Rectal smooth muscle tissue (tissue), 1 donor: ENCODE measurements around the gene DOCK6.
A peak's percentile ranks its signal among the peaks of the same experiment; 100 is the strongest.
"Not testable (repeated sequence)": the region's sequence is repeated elsewhere in the genome, so short reads cannot be mapped to it uniquely, and the experiment has no call there.

Experiments
- H3K27ac ChIP-seq: one replicate; pipeline ENCODE4 v1.7.0; 2013; ENCODE audit warnings: low read depth, low read length, inconsistent platforms
- H3K27me3 ChIP-seq: one replicate; pipeline ENCODE4 v1.7.0; 2013; ENCODE audit warnings: low read length; ENCODE audit not compliant: control insufficient read depth, insufficient read depth
- H3K36me3 ChIP-seq: one replicate; pipeline ENCODE4 v1.7.0; 2013; ENCODE audit warnings: low read length; ENCODE audit not compliant: control insufficient read depth, insufficient read depth
- H3K4me1 ChIP-seq: one replicate; pipeline ENCODE4 v1.7.0; 2013; ENCODE audit warnings: low read length; ENCODE audit not compliant: control insufficient read depth, insufficient read depth
- H3K4me3 ChIP-seq: one replicate; pipeline ENCODE4 v1.7.0; 2013; ENCODE audit warnings: low read length
- H3K9ac ChIP-seq: one replicate; pipeline ENCODE4 v1.7.0; 2013; ENCODE audit warnings: low read length

DOCK6 gene

DNA sequence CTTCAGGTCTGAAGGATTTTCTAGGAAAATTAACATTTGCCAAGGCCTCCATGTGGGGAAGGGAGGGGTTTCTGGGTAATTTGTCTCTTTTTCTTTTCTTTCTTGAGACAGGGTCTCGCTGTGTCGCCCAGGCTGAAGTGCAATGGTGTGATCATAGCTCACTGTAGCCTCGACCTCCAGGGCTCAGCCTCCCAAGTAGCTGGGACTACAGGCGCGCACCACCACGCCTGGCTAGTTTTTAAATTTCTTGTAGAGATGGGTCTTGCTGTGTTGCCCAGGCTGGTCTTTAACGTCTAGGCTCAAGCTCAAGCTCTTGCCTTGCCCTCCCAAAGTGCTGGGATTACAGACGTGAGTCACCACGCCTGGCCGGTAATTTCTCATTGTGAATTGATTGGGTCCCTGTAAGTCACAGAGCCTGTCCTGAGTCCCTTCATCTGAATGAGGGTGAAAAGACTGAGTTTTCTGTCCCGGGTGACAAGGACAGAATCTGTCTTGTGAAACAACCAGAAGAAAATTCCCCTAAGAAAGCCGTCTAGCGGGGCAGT is 96.8 kb downstream of the DOCK6 start:
- peaks cover 28% of the 10 kb centered on the region for H3K4me1 ChIP-seq
- H3K4me3 ChIP-seq = no peak overlapping the region
- H3K27me3 ChIP-seq = no peaks in the 10 kb centered on the region
- no peak overlapping the region for H3K9ac ChIP-seq
- H3K36me3 ChIP-seq = peaks cover 21% of the 10 kb centered on the region
- H3K27ac ChIP-seq = peak overlapping the region; percentile 78

DNA sequence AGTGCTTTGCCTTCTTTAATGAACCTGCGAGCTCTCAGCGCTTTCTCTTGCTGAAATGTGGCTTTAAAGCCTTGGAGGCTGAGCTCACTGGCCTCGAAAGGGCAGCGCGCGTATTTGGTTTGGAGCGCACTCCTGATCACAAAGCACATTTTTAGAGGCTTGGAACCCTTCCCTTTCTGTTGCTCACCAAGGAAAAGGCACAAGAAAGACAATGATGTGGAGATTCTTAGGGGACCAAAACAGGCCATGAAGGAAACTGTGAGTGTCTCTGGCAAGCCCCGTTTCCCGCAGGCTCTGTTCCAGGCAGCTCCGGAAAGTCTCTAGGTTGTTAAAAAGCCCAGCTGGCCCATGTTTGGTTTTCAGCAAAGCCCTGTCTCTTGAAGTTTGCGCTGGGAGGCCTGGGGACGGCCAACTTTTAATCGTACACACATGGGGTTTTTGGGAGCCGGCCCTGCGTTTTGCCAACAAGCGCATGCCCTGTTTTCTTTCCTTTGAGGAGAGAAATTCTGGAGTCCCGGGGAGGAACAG is 97.4 kb downstream of the DOCK6 start:
- peaks cover 21% of the 10 kb centered on the region for H3K36me3 ChIP-seq
- H3K9ac ChIP-seq = no peak overlapping the region
- H3K27me3 ChIP-seq = no peaks in the 10 kb centered on the region
- peaks cover 28% of the 10 kb centered on the region for H3K4me1 ChIP-seq
- peak overlapping the region; percentile 78 for H3K27ac ChIP-seq
- H3K4me3 ChIP-seq = no peak overlapping the region

DNA sequence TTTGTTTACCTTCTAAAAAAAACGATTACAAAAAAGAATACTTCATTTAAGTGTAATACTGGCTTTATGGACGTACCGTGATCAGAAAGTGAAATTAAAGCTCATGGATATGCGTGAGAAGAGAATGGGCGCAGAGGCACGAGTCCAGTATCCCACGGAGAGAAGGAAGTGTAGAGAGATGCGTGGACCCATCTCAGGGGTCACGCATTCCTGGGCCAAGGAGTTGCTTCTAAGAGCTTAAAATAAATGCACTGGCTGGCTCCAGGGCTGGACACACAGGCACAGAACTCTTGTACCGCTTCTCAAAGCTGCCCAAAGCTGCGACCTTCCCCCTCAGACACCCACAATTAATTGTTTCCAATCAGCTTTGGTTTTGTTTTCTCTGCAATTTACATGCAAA is 98.0 kb downstream of the DOCK6 start:
- H3K27ac ChIP-seq = peak overlapping the region; percentile 78
- H3K27me3 ChIP-seq = no peaks in the 10 kb centered on the region
- no peak overlapping the region for H3K9ac ChIP-seq
- no peak overlapping the region for H3K4me3 ChIP-seq
- H3K4me1 ChIP-seq = peaks cover 28% of the 10 kb centered on the region
- peaks cover 17% of the 10 kb centered on the region for H3K36me3 ChIP-seq

DNA sequence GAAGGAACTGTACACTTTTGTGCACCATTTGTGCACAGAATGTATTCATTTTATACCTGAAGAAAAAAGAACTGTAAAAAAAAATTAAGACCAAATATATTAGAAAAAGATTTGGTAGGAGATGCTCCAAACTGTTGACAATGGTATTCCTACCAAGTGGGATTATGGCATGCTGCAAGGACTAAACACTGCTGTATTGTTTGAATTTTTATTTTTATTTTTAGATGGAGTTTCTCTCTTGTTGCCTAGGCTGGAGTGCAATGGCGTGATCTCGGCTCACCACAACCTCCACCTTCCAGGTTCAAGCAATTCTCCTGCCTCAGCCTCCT is 101.9 kb downstream of the DOCK6 start:
- Histone ChIP-seq H3K27ac (peak overlapping the region; percentile 59), H3K4me1 (peaks cover 24% of the 10 kb centered on the region)
- not testable (repeated sequence) for H3K9ac ChIP-seq

DNA sequence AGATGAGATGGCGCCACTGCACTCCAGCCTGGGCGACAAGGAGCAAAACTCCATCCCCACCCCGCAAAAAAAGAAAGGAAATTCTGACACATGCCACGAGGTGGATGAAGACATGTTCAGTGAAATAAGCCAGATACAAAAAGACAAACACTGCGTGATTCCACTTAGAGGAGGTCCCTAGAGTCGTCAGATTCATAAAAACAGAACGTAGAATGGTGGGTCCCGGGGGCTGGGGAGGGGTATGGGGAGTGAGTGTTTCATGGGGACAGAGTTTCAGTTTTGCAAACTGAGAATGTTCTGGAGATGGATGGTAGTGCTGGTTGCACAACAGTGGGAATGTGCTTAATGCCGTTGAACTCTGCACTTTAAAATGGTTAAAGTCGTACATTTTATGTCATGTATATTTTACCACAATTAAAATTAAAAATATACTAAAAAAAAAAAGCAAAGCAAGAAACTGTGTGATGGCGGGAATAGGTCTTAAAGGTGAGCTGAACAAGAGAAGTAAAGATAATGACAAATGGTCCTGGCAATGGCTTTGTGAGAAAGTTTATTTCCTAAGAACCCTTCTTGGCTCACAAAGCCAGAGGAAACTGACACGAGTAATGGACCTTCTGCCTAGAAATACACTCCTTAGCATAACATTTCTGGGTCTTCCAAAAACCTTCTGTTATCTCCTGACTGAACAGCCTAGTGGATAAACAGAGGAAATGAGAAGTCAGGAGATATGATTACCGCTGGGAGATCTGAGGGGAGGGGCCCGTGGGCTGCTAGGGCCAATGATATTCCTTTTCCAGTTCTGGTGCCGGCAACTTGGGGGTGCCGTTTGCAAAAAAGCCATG is 102.5 kb downstream of the DOCK6 start:
- no peak overlapping the region for H3K4me3 ChIP-seq
- peak overlapping the region; percentile 59 for H3K27ac ChIP-seq
- H3K27me3 ChIP-seq = no peaks in the 10 kb centered on the region
- peaks cover 21% of the 10 kb centered on the region for H3K4me1 ChIP-seq
- H3K36me3 ChIP-seq = no peaks in the 10 kb centered on the region
- H3K9ac ChIP-seq = no peak overlapping the region

More for the DNA sequence above, 101.9 kb downstream of the DOCK6 start:
- H3K36me3 ChIP-seq, H3K27me3 ChIP-seq, H3K4me3 ChIP-seq: not testable (repeated sequence)

DNA sequence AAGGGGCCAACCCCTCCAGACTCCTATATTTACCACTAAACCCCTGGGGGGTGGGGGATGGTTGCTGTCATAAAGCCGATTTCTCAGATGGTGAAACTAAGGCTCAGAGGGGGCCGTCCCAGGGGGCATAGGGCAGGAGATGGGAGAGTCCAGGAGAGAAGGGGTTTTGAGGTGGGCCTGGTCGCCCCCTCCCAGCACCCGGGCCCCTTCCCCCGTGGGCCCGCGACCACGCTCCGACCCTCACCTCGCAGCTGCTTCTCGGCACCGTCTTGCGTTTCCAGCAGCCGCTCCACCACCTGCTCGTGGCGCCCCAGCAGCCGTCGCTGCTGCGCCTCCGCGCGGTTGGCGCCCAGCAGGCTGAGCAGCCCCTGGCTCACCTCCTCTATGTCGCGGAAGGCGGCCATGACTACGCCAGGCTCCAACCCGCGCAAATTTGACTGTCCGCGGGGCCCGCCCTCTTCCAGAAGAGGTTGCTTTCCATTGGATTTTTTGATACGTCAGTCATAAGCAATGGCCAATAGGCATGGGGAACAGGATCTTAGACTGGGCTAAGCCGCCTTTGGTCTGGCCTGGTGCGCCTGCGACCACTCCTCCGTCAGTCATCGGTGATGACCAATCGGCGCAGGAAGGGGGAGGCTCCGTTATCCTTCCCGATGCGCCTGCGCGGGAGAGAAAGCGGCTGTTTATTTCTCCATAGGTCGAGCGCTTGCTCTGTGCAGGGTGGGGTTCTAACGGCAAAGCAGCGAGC is 106.8 kb downstream of the DOCK6 start, which contains the start of gene SPC24:
SPC24 (minus strand) TSS at position 410 of the 748 bp plus-strand sequence; CDS start at position 404, 6 bp downstream.
- Histone ChIP-seq H3K36me3 (no peaks in the 10 kb centered on the region), H3K9ac (no peak within 1 kb of the TSS), H3K4me3 (peak within 1 kb of the TSS; percentile 79), H3K27ac (peak within 1 kb of the TSS; percentile 87), H3K4me1 (peaks cover 18% of the 10 kb centered on the region), H3K27me3 (no peaks in the 10 kb centered on the region)

DNA sequence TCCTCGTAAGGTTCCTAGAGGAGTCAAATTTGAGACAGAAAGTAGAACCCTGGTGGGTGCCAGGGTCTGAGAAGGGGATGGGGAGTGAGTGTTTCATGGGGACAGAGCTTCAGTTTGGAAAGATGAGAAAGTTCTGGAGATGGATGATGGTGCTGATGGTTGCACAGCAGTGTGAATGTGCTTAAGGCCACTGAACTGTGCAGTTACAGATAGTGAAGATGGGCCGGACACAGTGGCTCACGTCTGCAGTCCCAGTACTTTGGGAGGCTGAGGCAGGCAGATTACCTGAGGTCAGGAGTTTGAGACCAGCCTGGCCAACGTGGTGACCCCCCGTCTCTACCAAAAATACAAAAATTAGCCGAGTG is 107.7 kb downstream of the DOCK6 start:
- Histone ChIP-seq H3K9ac (no peak overlapping the region), H3K27me3 (no peaks in the 10 kb centered on the region), H3K27ac (no peak overlapping the region), H3K4me1 (peaks cover 18% of the 10 kb centered on the region), H3K36me3 (no peaks in the 10 kb centered on the region), H3K4me3 (no peak overlapping the region)

DNA sequence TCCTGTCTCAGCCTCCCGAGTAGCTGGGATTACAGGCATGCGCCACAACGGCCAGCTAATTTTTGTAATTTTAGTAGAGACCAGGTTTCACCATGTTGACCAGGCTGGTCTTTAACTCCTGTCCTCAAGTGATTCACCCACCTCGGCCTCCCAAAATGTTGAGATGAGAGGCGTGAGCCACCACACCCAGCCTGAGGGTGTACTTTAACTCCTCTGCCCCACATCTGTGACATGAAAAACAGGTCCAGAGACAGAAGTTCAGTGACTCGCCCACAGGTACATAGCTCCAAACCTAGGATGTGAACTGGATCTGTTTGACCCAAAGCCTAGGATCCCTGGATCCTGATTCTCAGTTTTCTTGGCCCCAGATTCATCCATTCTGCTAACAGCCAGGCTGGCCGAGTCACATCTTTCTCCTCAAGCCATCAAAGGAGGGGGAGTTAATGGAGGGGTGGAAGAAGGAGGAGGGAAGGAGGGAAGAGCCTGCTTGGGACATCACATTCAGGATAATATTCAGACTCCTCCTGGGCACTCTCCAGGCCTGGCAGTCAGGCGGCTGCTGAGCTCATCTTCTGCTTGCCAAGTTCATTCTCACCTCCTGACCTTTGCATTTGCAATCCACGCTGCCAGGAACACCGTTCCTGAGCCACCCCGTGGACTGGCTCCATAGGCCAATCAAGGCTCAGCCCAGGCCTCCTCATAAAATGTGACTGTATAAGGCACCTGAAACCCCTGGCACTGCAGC is 109.8 kb downstream of the DOCK6 start:
- no peaks in the 10 kb centered on the region for H3K27me3 ChIP-seq
- peak overlapping the region; percentile 88 for H3K27ac ChIP-seq
- H3K9ac ChIP-seq = no peak overlapping the region
- H3K4me1 ChIP-seq = peaks cover 13% of the 10 kb centered on the region
- H3K4me3 ChIP-seq = no peak overlapping the region
- no peaks in the 10 kb centered on the region for H3K36me3 ChIP-seq

DNA sequence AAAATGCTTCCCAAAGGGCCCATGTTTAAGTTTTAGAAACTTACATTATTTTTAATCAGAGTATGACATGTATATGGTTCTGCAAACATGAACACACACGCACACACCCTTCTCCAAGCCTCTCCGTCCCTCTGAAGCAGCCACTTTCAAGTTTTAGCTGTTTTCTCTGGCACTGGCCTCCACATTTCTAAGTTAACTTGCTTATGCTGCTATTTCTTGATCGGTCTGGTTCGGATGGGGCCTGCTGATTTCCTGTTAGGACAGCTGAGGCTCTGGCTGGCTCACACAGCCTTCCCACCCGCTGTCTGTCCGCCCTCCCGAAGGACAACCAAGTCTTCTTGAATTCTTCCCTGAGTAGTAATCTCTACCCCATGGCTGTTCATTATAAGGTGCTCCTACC is 111.1 kb downstream of the DOCK6 start:
- H3K36me3 ChIP-seq = no peaks in the 10 kb centered on the region
- H3K4me3 ChIP-seq = no peak overlapping the region
- peak overlapping the region; percentile 61 for H3K27ac ChIP-seq
- H3K9ac ChIP-seq = no peak overlapping the region
- no peaks in the 10 kb centered on the region for H3K27me3 ChIP-seq
- H3K4me1 ChIP-seq = peaks cover 11% of the 10 kb centered on the region
